HCT116 (cell line): Measurements from ENCODE around the gene PHF21A.

Source experiments
- ATF3 ChIP-seq: IDR thresholded peaks from 2 replicates; pipeline ENCODE4 v1.6.1; 2012
- CBX3 ChIP-seq: IDR thresholded peaks from 2 replicates; pipeline ENCODE4 v1.6.1; 2012; ENCODE audit warnings: low read depth
- CTCF ChIP-seq, 3 experiments: fragments of 200-600 bp in 1 of 3; sonication (generic) in 1 of 3; IDR thresholded peaks in 2 of 3; conservative IDR thresholded peaks in 1 of 3; 2 replicates each; pipeline ENCODE4 v1.5.1; 2012 to 2017; ENCODE audit warnings: low read depth in 2 of 3, low read length in 2 of 3, antibody characterized with exemption in 1 of 3, borderline replicate concordance in 1 of 3, control low read depth in 1 of 3, mild to moderate bottlenecking in 1 of 3, mixed read lengths in 1 of 3, mixed run types in 1 of 3, moderate library complexity in 1 of 3; ENCODE audit not compliant: insufficient read depth in 1 of 3
- POLR2A ChIP-seq: IDR thresholded peaks from 2 replicates; pipeline ENCODE4 v1.7.0; 2011; ENCODE audit warnings: borderline replicate concordance; ENCODE audit not compliant: insufficient read depth, insufficient read length; ENCODE audit errors: extremely low read depth
- SIN3A ChIP-seq: IDR thresholded peaks from 2 replicates; pipeline ENCODE4 v1.6.1; 2012; ENCODE audit warnings: low read depth
- YY1 ChIP-seq: IDR thresholded peaks from 2 replicates; pipeline ENCODE4 v1.6.1; 2011; ENCODE audit warnings: low read length, low read depth, moderate library complexity, mild to moderate bottlenecking; ENCODE audit not compliant: insufficient replicate concordance; ENCODE audit errors: extremely low read depth

GRCh38 chr11:46060013-46060412, 61.2 kb downstream of the PHF21A start:
- TF ChIP-seq CTCF (IDR thresholded peaks at IDR 0.05 in 2 of 3, conservative IDR thresholded peaks at IDR 0.05 in 1 of 3; ENCODE audit: borderline replicate concordance in 1 of 3, insufficient read depth in 1 of 3, low read depth in 2 of 3, low read length in 2 of 3) = no peak
- no peak for TF ChIP-seq YY1
- TF ChIP-seq CBX3 = no peak
- no peak for TF ChIP-seq SIN3A
- no peak for TF ChIP-seq POLR2A
- no peak for TF ChIP-seq ATF3
